HepG2 (cell line): ENCODE measurements around the gene IL1RAP. TPM values are rescaled to one million over a fixed set of nuclear protein-coding genes. Genes with fewer than 3 reads are reported as not detected.
A peak's percentile ranks its signal among the peaks of the same experiment; 100 is the strongest.

ENCODE experiments used
- AGO1 ChIP-seq: fragments of 200-400 bp; formaldehyde crosslinking; IDR thresholded peaks from 2 replicates; pipeline ENCODE4 v1.6.1; 2017; ENCODE audit warnings: mild to moderate bottlenecking, low read depth, low read length, moderate library complexity; ENCODE audit not compliant: poor library complexity, severe bottlenecking
- AKNA ChIP-seq: sonication (generic); formaldehyde crosslinking; IDR thresholded peaks from 2 replicates; pipeline ENCODE4 v1.4.0; 2020; ENCODE audit warnings: missing genetic modification reagents, borderline replicate concordance
- CBFB ChIP-seq: sonication (generic); formaldehyde crosslinking; IDR thresholded peaks from 2 replicates; pipeline ENCODE4 v1.4.0; 2020; ENCODE audit warnings: missing genetic modification reagents
- ETS1 ChIP-seq: sonication (generic); formaldehyde crosslinking; IDR thresholded peaks from 2 replicates; pipeline ENCODE4 v1.4.0; 2020; ENCODE audit warnings: missing genetic modification reagents
- FOXP1 ChIP-seq, 2 experiments: fragments of 450-650 bp in 1 of 2; IDR thresholded peaks; 2 replicates each; pipeline ENCODE4 v1.6.1; 2017 to 2018; ENCODE audit warnings: antibody characterized with exemption in 1 of 2
- HES4 ChIP-seq: sonication (generic); formaldehyde crosslinking; IDR thresholded peaks from 2 replicates; pipeline ENCODE4 v1.9.0; 2021; ENCODE audit warnings: mild to moderate bottlenecking, missing genetic modification reagents, borderline replicate concordance
- IKZF1 ChIP-seq: fragments of 450-650 bp; IDR thresholded peaks from 2 replicates; pipeline ENCODE4 v1.7.1; 2016
- KDM2A ChIP-seq: sonication (generic); formaldehyde crosslinking; IDR thresholded peaks from 2 replicates; pipeline ENCODE4 v1.4.0; 2020; ENCODE audit warnings: low read depth, missing genetic modification reagents, borderline replicate concordance
- KDM3A ChIP-seq: IDR thresholded peaks from 2 replicates; pipeline ENCODE4 v1.6.1; 2018; ENCODE audit warnings: low read depth, missing compliant biosample characterization
- MAFK ChIP-seq, 2 experiments: IDR thresholded peaks in 1 of 2; conservative IDR thresholded peaks in 1 of 2; 2 replicates each; pipeline ENCODE4 v1.6.1; 2011; ENCODE audit warnings: improper control_type of control experiment in 2 of 2, low read length in 2 of 2
- SMARCC2 ChIP-seq: fragments of 450-650 bp; IDR thresholded peaks from 2 replicates; pipeline ENCODE4 v1.6.1; 2017; ENCODE audit warnings: antibody characterized with exemption, mild to moderate bottlenecking
- SOX13 ChIP-seq, 3 experiments: fragments of 450-650 bp in 1 of 3; sonication (generic) in 1 of 3; formaldehyde crosslinking in 1 of 3; IDR thresholded peaks in 2 of 3; conservative IDR thresholded peaks in 1 of 3; 2 replicates each; pipeline versions ENCODE4 v1.5.0 to v1.6.1; 2016 to 2020; ENCODE audit warnings: antibody characterized with exemption in 1 of 3, mild to moderate bottlenecking in 1 of 3, missing compliant biosample characterization in 1 of 3, missing genetic modification reagents in 1 of 3, moderate library complexity in 1 of 3
- SRY ChIP-seq: sonication (generic); formaldehyde crosslinking; IDR thresholded peaks from 2 replicates; pipeline ENCODE4 v1.8.0; 2022; ENCODE audit warnings: mild to moderate bottlenecking, missing genetic modification reagents
- ZNF160 ChIP-seq: sonication (generic); formaldehyde crosslinking; IDR thresholded peaks from 2 replicates; pipeline ENCODE4 v1.8.0; 2022; ENCODE audit warnings: mild to moderate bottlenecking, inconsistent platforms, missing genetic modification reagents
- ZNF331 ChIP-seq: sonication (generic); formaldehyde crosslinking; IDR thresholded peaks from 2 replicates; pipeline ENCODE4 v1.4.0; 2020; ENCODE audit warnings: missing genetic modification reagents
- ZNF367 ChIP-seq: sonication (generic); formaldehyde crosslinking; IDR thresholded peaks from 2 replicates; pipeline ENCODE4 v1.4.0; 2020; ENCODE audit warnings: missing genetic modification reagents, borderline replicate concordance
- ZNF468 ChIP-seq: sonication (generic); formaldehyde crosslinking; IDR thresholded peaks from 2 replicates; pipeline ENCODE4 v1.8.0; 2022; ENCODE audit warnings: mild to moderate bottlenecking, moderate library complexity, missing genetic modification reagents
- polyA plus RNA-seq, 8 experiments: library from polyadenylated mRNA; depleted of rRNA in 3 of 8; stranded (reverse) in 7 of 8; unstranded in 1 of 8; fragments of >200 nt; fragmentation: Illumina TruSeq in 4 of 8; extraction: Trizol in 4 of 8; gene quantifications; 2 replicates each; pipeline versions ENCODE4 v1.2.1 to v1.2.3, GENCODE V29; 2011 to 2016; ENCODE audit warnings: low read depth in 4 of 8, missing spikeins in 1 of 8, mixed read lengths in 1 of 8; ENCODE audit not compliant: insufficient read depth in 1 of 8
- total RNA-seq, 5 experiments: library from RNA; depleted of rRNA; stranded (reverse); fragments of >200 nt; fragmentation: Illumina TruSeq; extraction: Trizol; gene quantifications; 2 replicates each; pipeline ENCODE4 v1.2.3, GENCODE V29; 2016; ENCODE audit warnings: low read depth in 1 of 5
- TF ChIP-seq, protein P1 (sequence below): sonication (generic); formaldehyde crosslinking; conservative IDR thresholded peaks from 2 replicates; pipeline ENCODE4 v1.4.0; 2020; ENCODE audit warnings: missing genetic modification reagents
- TF ChIP-seq, protein P2 (sequence below): sonication (generic); formaldehyde crosslinking; IDR thresholded peaks from 2 replicates; pipeline ENCODE4 v1.8.1; 2023; ENCODE audit warnings: mild to moderate bottlenecking, missing genetic modification reagents

Gene IL1RAP
- total and polyA plus RNA-seq, 2 of the 13 experiments (the other 11 are each of a cell fraction or from before 2014, with no cell fraction given), result 18.3 to 54.9 TPM

DNA sequence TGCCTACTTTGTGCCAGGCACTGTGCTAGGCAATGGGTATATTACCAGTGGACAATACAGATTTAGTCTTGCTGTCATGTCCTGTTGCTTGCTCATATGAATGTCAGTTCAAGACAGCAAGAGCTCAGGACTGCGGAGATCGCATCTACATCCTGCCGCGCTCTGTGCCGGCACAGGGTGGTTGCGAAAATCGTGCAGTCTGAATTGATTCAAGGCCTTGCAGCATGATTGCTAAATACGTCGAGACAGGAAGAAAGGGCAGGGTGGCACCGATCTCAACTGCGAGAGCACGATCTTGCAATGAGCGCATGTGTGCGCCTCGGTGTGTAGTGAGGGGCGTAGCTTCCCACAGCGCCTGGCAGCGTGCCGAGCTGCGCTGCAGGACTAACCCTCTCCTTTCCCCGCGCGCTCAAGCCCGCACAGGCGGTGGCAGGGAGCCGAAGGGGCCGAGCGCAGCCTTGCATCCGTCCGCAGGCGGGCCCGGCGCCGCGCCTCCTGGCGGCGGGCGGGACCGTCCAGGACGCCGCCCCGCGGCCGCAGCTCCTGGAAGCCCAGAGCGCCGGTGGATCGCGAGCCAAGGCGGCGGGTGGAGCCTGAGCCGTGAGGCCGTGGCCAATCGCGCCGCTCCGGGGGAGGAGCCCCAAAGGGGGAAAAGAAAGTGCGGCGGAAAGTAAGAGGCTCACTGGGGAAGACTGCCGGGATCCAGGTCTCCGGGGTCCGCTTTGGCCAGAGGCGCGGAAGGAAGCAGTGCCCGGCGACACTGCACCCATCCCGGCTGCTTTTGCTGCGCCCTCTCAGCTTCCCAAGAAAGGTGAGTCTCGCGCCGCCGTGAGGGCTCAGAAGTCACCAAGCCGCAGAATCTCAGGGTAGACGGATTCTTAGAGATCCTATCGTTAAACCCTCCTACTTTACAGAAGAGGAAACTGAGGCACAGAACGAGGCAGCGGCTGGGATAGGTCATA, at the start of gene IL1RAP (continued):
- TF ChIP-seq KDM2A (CRISPR knock-in tag) (peak; percentile 93), HES4 (CRISPR knock-in tag) (peak; percentile 64; the same call in 1 of the 2 replicates), KDM3A (CRISPR knock-in tag) (peak; percentile 90), SOX13 (IDR thresholded peaks at IDR 0.05) (no peak; the same call in 1 of the 2 replicates), SOX13 (CRISPR knock-in tag; conservative IDR thresholded peaks at IDR 0.05 in 1 of 2, IDR thresholded peaks at IDR 0.05 in 1 of 2) (peak in 1 of 2 experiments; percentile 64; a peak in 2 of 4 replicates), SRY (CRISPR knock-in tag) (peak; percentile 76; the same call in 1 of the 2 replicates), CBFB (peak; percentile 26; the same call in 1 of the 2 replicates), IKZF1 (no peak), ZNF331 (peak; percentile 89), AKNA (CRISPR knock-in tag) (no peak), ZNF468 (no peak), AGO1 (no peak), ZNF367 (CRISPR knock-in tag) (no peak), ETS1 (CRISPR knock-in tag) (no peak), FOXP1 (IDR thresholded peaks at IDR 0.05) (no peak), FOXP1 (CRISPR knock-in tag; IDR thresholded peaks at IDR 0.05) (peak; percentile 6; the same call in 1 of the 2 replicates), ZNF160 (peak; percentile 62; the same call in 1 of the 2 replicates), SMARCC2 (no peak), MAFK (conservative IDR thresholded peaks at IDR 0.05 in 1 of 2, IDR thresholded peaks at IDR 0.05 in 1 of 2; ENCODE audit: low read length in 2 of 2) (no peak)
- TF ChIP-seq, protein P1, sequence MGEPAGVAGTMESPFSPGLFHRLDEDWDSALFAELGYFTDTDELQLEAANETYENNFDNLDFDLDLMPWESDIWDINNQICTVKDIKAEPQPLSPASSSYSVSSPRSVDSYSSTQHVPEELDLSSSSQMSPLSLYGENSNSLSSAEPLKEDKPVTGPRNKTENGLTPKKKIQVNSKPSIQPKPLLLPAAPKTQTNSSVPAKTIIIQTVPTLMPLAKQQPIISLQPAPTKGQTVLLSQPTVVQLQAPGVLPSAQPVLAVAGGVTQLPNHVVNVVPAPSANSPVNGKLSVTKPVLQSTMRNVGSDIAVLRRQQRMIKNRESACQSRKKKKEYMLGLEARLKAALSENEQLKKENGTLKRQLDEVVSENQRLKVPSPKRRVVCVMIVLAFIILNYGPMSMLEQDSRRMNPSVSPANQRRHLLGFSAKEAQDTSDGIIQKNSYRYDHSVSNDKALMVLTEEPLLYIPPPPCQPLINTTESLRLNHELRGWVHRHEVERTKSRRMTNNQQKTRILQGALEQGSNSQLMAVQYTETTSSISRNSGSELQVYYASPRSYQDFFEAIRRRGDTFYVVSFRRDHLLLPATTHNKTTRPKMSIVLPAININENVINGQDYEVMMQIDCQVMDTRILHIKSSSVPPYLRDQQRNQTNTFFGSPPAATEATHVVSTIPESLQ, result no peak
- TF ChIP-seq, protein P2, sequence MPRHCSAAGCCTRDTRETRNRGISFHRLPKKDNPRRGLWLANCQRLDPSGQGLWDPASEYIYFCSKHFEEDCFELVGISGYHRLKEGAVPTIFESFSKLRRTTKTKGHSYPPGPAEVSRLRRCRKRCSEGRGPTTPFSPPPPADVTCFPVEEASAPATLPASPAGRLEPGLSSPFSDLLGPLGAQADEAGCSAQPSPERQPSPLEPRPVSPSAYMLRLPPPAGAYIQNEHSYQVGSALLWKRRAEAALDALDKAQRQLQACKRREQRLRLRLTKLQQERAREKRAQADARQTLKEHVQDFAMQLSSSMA, result peak; percentile 30
